HepG2 (cell line): ENCODE results near the gene HAGH. TPM values are rescaled to one million over a fixed set of nuclear protein-coding genes. Genes with fewer than 3 reads are reported as not detected.

Experiments used
- ATAC-seq: fragments of 200-7000 bp; cut with Tn5 transposase; 3 replicates; pipeline ENCODE4 v1.9.1; 2020; ENCODE audit warnings: mild to moderate bottlenecking, moderate library complexity
- BruUV-seq: library from RNA; stranded (reverse); fragments of 400-500 nt; replicated peaks from 2 replicates; lab custom pipeline; 2021; lab: Mats Ljungman, UMichigan
- CTCF ChIA-PET: fragments of 300-600 bp; formaldehyde crosslinking; extraction: SDS; loops from one replicate; lab custom pipeline; 2021; ENCODE audit warnings: low total read pairs, inconsistent platforms, low intra/inter-chr PET ratio; lab: Yijun Ruan, JAX
- POLR2A ChIA-PET: fragments of 350-600 bp; sonication (Branson Sonifier 250); formaldehyde crosslinking; loops from one replicate; lab custom pipeline; 2020; ENCODE audit warnings: antibody characterized with exemption, inconsistent platforms; lab: Yijun Ruan, JAX
- DNase-seq: peaks from one replicate; pipeline ENCODE4 v3.0.0-alpha.2; 2015; ENCODE audit warnings: low spot score
- FAIRE-seq: peaks from 3 replicates; lab custom pipeline; 2011; peaks lifted over from hg19 to GRCh38; lab: Jason Lieb, UNC
- H2AFZ ChIP-seq: one replicate; pipeline ENCODE4 v1.6.1; 2011; ENCODE audit warnings: low read length, inconsistent platforms
- H3K27ac ChIP-seq: fragments of 300-600 bp; 3 replicates; pipeline ENCODE4 v1.8.0; 2011; ENCODE audit warnings: mixed run types, mild to moderate bottlenecking, mixed read lengths, low read length, inconsistent platforms; ENCODE audit not compliant: insufficient read depth; ENCODE audit errors: extremely low read length
- H3K27me3 ChIP-seq, 2 experiments: fragments of 200-600 bp in 1 of 2; 2 replicates in 1 of 2; 3 replicates in 1 of 2; pipeline versions ENCODE4 v1.6.0 to v1.8.0; 2011; ENCODE audit warnings: low read length in 2 of 2, mild to moderate bottlenecking in 2 of 2, moderate library complexity in 2 of 2, inconsistent platforms in 1 of 2; ENCODE audit not compliant: insufficient read depth in 2 of 2, control insufficient read depth in 1 of 2
- H3K36me3 ChIP-seq, 2 experiments: fragments of 200-600 bp in 1 of 2; replicated peaks in 1 of 2; 2 replicates in 1 of 2; 3 replicates in 1 of 2; pipeline versions ENCODE4 v1.5.1 to v1.8.0; 2011; ENCODE audit warnings: low read length in 2 of 2, inconsistent platforms in 1 of 2; ENCODE audit not compliant: insufficient read depth in 2 of 2, control insufficient read depth in 1 of 2
- H3K4me1 ChIP-seq: 2 replicates; pipeline ENCODE4 v1.5.1; 2012; ENCODE audit warnings: low read length, inconsistent platforms; ENCODE audit not compliant: insufficient read depth
- H3K4me2 ChIP-seq: 2 replicates; pipeline ENCODE4 v1.6.0; 2011; ENCODE audit warnings: low read depth, low read length, inconsistent platforms
- H3K4me3 ChIP-seq, 3 experiments: fragments of 200-600 bp in 1 of 3; sonication (generic), shearing (Covaris generic) in 1 of 3; replicated peaks in 1 of 3; 2 replicates each; pipeline ENCODE4 v1.5.1; 2011 to 2016; ENCODE audit warnings: low read length in 3 of 3, inconsistent platforms in 2 of 3, low read depth in 2 of 3, mild to moderate bottlenecking in 2 of 3, control low read depth in 1 of 3, mixed read lengths in 1 of 3; ENCODE audit not compliant: insufficient read depth in 1 of 3
- H3K79me2 ChIP-seq: one replicate; pipeline ENCODE4 v1.6.1; 2011; ENCODE audit warnings: low read length, inconsistent platforms; ENCODE audit not compliant: insufficient read depth
- H3K9ac ChIP-seq: 2 replicates; pipeline ENCODE4 v1.6.0; 2011; ENCODE audit warnings: mild to moderate bottlenecking, low read depth, low read length, inconsistent platforms; ENCODE audit not compliant: insufficient read depth
- H3K9me3 ChIP-seq: 2 replicates; pipeline ENCODE4 v1.5.1; 2012; ENCODE audit warnings: mild to moderate bottlenecking, low read length
- H4K20me1 ChIP-seq: 2 replicates; pipeline ENCODE4 v1.6.0; 2011; ENCODE audit warnings: inconsistent platforms, mild to moderate bottlenecking, low read length, moderate library complexity; ENCODE audit not compliant: insufficient read depth
- CTCF ChIP-seq: sonication (generic); formaldehyde crosslinking; IDR thresholded peaks from 2 replicates; pipeline ENCODE4 v1.5.0; 2020; ENCODE audit warnings: mild to moderate bottlenecking, missing genetic modification reagents, moderate library complexity
- FOXA1 ChIP-seq, 2 experiments: fragments of 450-650 bp in 1 of 2; sonication (generic) in 1 of 2; formaldehyde crosslinking in 1 of 2; IDR thresholded peaks; 2 replicates each; pipeline versions ENCODE4 v1.4.0 to v1.6.1; 2016 to 2020; ENCODE audit warnings: missing genetic modification reagents in 1 of 2
- GABPA ChIP-seq, 2 experiments: IDR thresholded peaks; 2 replicates each; pipeline ENCODE4 v1.6.1; 2011 to 2016; ENCODE audit warnings: low read depth in 2 of 2, low read length in 1 of 2, missing biosample characterization in 1 of 2, missing genetic modification characterization in 1 of 2
- GLI4 ChIP-seq: sonication (generic); formaldehyde crosslinking; IDR thresholded peaks from 2 replicates; pipeline ENCODE4 v1.5.1; 2020; ENCODE audit warnings: missing genetic modification reagents, mild to moderate bottlenecking, moderate library complexity, borderline replicate concordance
- IKZF1 ChIP-seq: fragments of 450-650 bp; IDR thresholded peaks from 2 replicates; pipeline ENCODE4 v1.7.1; 2016
- IRF2 ChIP-seq: IDR thresholded peaks from 2 replicates; pipeline ENCODE4 v1.6.1; 2018; ENCODE audit warnings: missing genetic modification reagents, missing compliant biosample characterization
- NCOA2 ChIP-seq: sonication (generic); formaldehyde crosslinking; IDR thresholded peaks from 2 replicates; pipeline ENCODE4 v1.8.0; 2022; ENCODE audit warnings: inconsistent platforms
- PCBP1 ChIP-seq: fragments of 200-400 bp; formaldehyde crosslinking; IDR thresholded peaks from 2 replicates; pipeline ENCODE4 v1.6.1; 2017; ENCODE audit warnings: mild to moderate bottlenecking, low read depth, low read length, borderline replicate concordance
- STAG1 ChIP-seq: sonication (generic); formaldehyde crosslinking; IDR thresholded peaks from 2 replicates; pipeline ENCODE4 v1.4.0; 2020; ENCODE audit warnings: missing genetic modification reagents
- ZBTB38 ChIP-seq: sonication (generic); formaldehyde crosslinking; IDR thresholded peaks from 2 replicates; pipeline ENCODE4 v1.5.1; 2020; ENCODE audit warnings: mild to moderate bottlenecking, missing genetic modification reagents
- ZBTB4 ChIP-seq: sonication (generic); formaldehyde crosslinking; IDR thresholded peaks from 2 replicates; pipeline ENCODE4 v1.4.0; 2020; ENCODE audit warnings: missing genetic modification reagents, mild to moderate bottlenecking, borderline replicate concordance
- ZNF326 ChIP-seq: sonication (generic); formaldehyde crosslinking; IDR thresholded peaks from 2 replicates; pipeline ENCODE4 v1.4.0; 2020; ENCODE audit warnings: missing genetic modification reagents, borderline replicate concordance
- WGBS: methylation state at CpG from one replicate; pipeline ENCODE4 v1.1.6; 2017; ENCODE audit warnings: low lambda C conversion rate; 5-methylcytosine and 5-hydroxymethylcytosine counted together
- in situ Hi-C: cut with HindIII; loops from 2 replicates; pipeline ENCODE4 v1.10.0; 2017; ENCODE audit warnings: low pct_unique_long_range_greater_than_20kb; ENCODE audit not compliant: extremely low pct_ligation_motif_present
- intact Hi-C: fragments of 100-400 bp; cut with micrococcal nuclease; formaldehyde crosslinking; loops from one replicate; pipeline ENCODE4 v1.10.0; 2022; ENCODE audit not compliant: unreplicated experiment
- polyA plus RNA-seq, 8 experiments: library from polyadenylated mRNA; depleted of rRNA in 3 of 8; stranded (reverse) in 7 of 8; unstranded in 1 of 8; fragments of >200 nt; fragmentation: Illumina TruSeq in 4 of 8; extraction: Trizol in 4 of 8; gene quantifications; 2 replicates each; pipeline versions ENCODE4 v1.2.1 to v1.2.3, GENCODE V29; 2011 to 2016; ENCODE audit warnings: low read depth in 4 of 8, missing spikeins in 1 of 8, mixed read lengths in 1 of 8; ENCODE audit not compliant: insufficient read depth in 1 of 8
- total RNA-seq, 5 experiments: library from RNA; depleted of rRNA; stranded (reverse); fragments of >200 nt; fragmentation: Illumina TruSeq; extraction: Trizol; gene quantifications; 2 replicates each; pipeline ENCODE4 v1.2.3, GENCODE V29; 2016; ENCODE audit warnings: low read depth in 1 of 5
- TF ChIP-seq, protein P1 (sequence below): sonication (generic); formaldehyde crosslinking; IDR thresholded peaks from 2 replicates; pipeline ENCODE4 v1.4.0; 2020; ENCODE audit warnings: missing genetic modification reagents
- TF ChIP-seq, protein P2 (sequence below): IDR thresholded peaks from 2 replicates; pipeline ENCODE4 v1.6.1; 2018; ENCODE audit warnings: missing genetic modification reagents, mild to moderate bottlenecking, missing compliant biosample characterization

HAGH gene
- total and polyA plus RNA-seq, 2 of the 13 experiments (the other 11 are each of a cell fraction or from before 2014, with no cell fraction given), result 70.4 to 95.4 TPM

- FAIRE-seq (no peak), ATAC-seq (peak; percentile 2; the same call in 1 of the 3 replicates), DNase-seq (no peak)
- Histone ChIP-seq H3K9me3 (no peaks in the 10 kb centered on the region), H3K27ac (no peak overlapping the region), H4K20me1 (no peaks in the 10 kb centered on the region), H3K4me1 (no peaks in the 10 kb centered on the region), H3K27me3 (no peaks in the 10 kb centered on the region), H3K4me3 (no peak overlapping the region), H3K9ac (no peak overlapping the region), H3K79me2 (no peaks in the 10 kb centered on the region), H3K4me2 (no peak overlapping the region), H2AFZ (no peak overlapping the region), H3K36me3 (peaks cover 23 to 37% of the 10 kb centered on the region in 2 experiments; a peak in 4 of 5 replicates)
- TF ChIP-seq, protein P1, sequence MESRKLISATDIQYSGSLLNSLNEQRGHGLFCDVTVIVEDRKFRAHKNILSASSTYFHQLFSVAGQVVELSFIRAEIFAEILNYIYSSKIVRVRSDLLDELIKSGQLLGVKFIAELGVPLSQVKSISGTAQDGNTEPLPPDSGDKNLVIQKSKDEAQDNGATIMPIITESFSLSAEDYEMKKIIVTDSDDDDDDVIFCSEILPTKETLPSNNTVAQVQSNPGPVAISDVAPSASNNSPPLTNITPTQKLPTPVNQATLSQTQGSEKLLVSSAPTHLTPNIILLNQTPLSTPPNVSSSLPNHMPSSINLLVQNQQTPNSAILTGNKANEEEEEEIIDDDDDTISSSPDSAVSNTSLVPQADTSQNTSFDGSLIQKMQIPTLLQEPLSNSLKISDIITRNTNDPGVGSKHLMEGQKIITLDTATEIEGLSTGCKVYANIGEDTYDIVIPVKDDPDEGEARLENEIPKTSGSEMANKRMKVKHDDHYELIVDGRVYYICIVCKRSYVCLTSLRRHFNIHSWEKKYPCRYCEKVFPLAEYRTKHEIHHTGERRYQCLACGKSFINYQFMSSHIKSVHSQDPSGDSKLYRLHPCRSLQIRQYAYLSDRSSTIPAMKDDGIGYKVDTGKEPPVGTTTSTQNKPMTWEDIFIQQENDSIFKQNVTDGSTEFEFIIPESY (CRISPR knock-in tag), result peak; percentile 99
- no peak for TF ChIP-seq IKZF1
- peak; percentile 39 for TF ChIP-seq STAG1
- TF ChIP-seq NCOA2 (CRISPR knock-in tag), result no peak
- peak; percentile 48 for TF ChIP-seq CTCF (CRISPR knock-in tag)
- TF ChIP-seq ZNF326 (CRISPR knock-in tag), result no peak
- no peak for TF ChIP-seq IRF2
- 0 out of 2 replicates have a peak, but pooled peaks have one; percentile 4 for TF ChIP-seq GABPA (IDR thresholded peaks at IDR 0.05; ENCODE audit: low read depth, low read length)
- no peak for TF ChIP-seq GABPA (CRISPR knock-in tag; IDR thresholded peaks at IDR 0.05; ENCODE audit: low read depth)
- no peak for TF ChIP-seq FOXA1 (IDR thresholded peaks at IDR 0.05)
- no peak for TF ChIP-seq FOXA1 (CRISPR knock-in tag; IDR thresholded peaks at IDR 0.05)
- no peak for TF ChIP-seq PCBP1
- TF ChIP-seq, protein P2, sequence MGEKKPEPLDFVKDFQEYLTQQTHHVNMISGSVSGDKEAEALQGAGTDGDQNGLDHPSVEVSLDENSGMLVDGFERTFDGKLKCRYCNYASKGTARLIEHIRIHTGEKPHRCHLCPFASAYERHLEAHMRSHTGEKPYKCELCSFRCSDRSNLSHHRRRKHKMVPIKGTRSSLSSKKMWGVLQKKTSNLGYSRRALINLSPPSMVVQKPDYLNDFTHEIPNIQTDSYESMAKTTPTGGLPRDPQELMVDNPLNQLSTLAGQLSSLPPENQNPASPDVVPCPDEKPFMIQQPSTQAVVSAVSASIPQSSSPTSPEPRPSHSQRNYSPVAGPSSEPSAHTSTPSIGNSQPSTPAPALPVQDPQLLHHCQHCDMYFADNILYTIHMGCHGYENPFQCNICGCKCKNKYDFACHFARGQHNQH (CRISPR knock-in tag), result no peak
- peak; percentile 47; the same call in 1 of the 2 replicates for TF ChIP-seq ZBTB4 (CRISPR knock-in tag)
- TF ChIP-seq ZBTB38 (CRISPR knock-in tag), result peak; percentile 91
- no peak for TF ChIP-seq GLI4 (CRISPR knock-in tag)
- in situ Hi-C loops, result no loop called here
- ChIA-PET CTCF (no interaction called here), POLR2A (no interaction called here)
- WGBS, result 97% methylated on average over 66 of the region's 81 CpGs
- BruUV-seq, result no TSS peak
- intact Hi-C loops, result no loop called here
Measured at GRCh38 chr16:1763521-1764511, 62.8 kb downstream of the HAGH start.
